Ectodermal cell (in vitro differentiated cells): Measurements from ENCODE around the gene CERT1.
"Not testable (repeated sequence)": the region's sequence is repeated elsewhere in the genome, so short reads cannot be mapped to it uniquely, and the experiment has no call there.

ENCODE experiments used
- H3K27ac ChIP-seq: 2 replicates; pipeline ENCODE4 v1.7.0; 2013; ENCODE audit warnings: mild to moderate bottlenecking, low read depth, low read length; ENCODE audit not compliant: insufficient read depth, poor library complexity, severe bottlenecking
- H3K27me3 ChIP-seq: 2 replicates; pipeline ENCODE4 v1.7.0; 2013; ENCODE audit warnings: mild to moderate bottlenecking, low read length; ENCODE audit not compliant: insufficient read depth, control insufficient read depth, poor library complexity, severe bottlenecking
- H3K36me3 ChIP-seq: one replicate; pipeline ENCODE4 v1.7.0; 2013; ENCODE audit warnings: low read length; ENCODE audit not compliant: control insufficient read depth, insufficient read depth
- H3K4me1 ChIP-seq: one replicate; pipeline ENCODE4 v1.7.0; 2013; ENCODE audit warnings: low read length; ENCODE audit not compliant: control insufficient read depth, insufficient read depth
- H3K4me3 ChIP-seq: 2 replicates; pipeline ENCODE4 v1.7.0; 2013; ENCODE audit warnings: low read depth, low read length, control low read depth; ENCODE audit not compliant: insufficient read depth
- H3K9me3 ChIP-seq: 2 replicates; pipeline ENCODE4 v1.7.0; 2013; ENCODE audit warnings: mild to moderate bottlenecking, low read length, moderate library complexity; ENCODE audit not compliant: control insufficient read depth
- WGBS, 2 experiments: methylation state at CpG; one replicate each; pipeline ENCODE4 v1.1.7; 2013; ENCODE audit warnings: missing lambda C conversion rate in 2 of 2; 5-methylcytosine and 5-hydroxymethylcytosine counted together

Gene CERT1

DNA sequence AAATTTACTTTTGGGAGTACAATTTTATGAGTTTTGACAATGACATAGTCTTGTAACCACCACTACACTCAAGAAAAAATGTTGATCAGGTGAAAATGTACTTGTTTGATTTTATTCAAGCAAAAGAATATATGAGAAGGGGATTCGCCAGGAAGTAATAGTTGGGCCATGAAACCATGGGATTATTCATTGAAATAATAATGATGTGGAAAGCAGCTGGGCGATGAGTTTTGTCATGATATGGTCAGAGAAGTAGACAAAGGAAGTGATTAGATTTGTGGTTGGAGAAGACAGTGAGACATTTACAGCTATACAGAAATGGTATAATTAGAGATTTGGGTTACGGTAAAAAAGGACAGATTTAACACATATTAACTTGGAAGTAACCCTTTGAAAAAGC is 163.2 kb downstream of the CERT1 start:
- Histone ChIP-seq H3K4me1 (no peaks in the 10 kb centered on the region), H3K27ac (no peak overlapping the region), H3K27me3 (no peaks in the 10 kb centered on the region), H3K36me3 (peaks cover 56% of the 10 kb centered on the region), H3K9me3 (no peaks in the 10 kb centered on the region), H3K4me3 (no peak overlapping the region)
- WGBS, 2 experiments: 97 to 99% methylated on average over 3 of the region's 3 CpGs

DNA sequence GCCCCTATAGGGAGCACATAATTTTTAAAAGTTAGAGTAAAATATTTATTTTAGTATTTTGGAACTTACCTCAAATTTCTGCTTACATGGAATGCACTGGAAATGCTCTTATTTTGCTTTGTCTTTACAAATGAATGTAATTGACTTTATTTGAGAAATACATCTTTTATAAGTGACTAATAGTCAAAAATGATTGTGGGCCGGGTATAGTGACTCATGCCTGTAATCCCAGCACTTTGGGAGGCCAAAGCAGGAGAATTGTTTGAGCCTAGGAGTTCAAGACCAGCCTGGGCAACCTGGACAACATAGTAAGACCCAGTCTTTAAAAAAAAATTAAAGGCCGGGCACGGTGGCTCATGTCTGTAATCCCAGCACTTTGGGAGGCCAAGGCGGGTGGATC is 168.6 kb downstream of the CERT1 start:
- Histone ChIP-seq H3K27ac (no peak overlapping the region), H3K36me3 (peaks cover 21% of the 10 kb centered on the region), H3K27me3 (no peaks in the 10 kb centered on the region), H3K9me3 (no peaks in the 10 kb centered on the region), H3K4me3 (no peak overlapping the region), H3K4me1 (no peaks in the 10 kb centered on the region)
- 93 to 94% methylated on average over 4 of the region's 4 CpGs for WGBS, 2 experiments

DNA sequence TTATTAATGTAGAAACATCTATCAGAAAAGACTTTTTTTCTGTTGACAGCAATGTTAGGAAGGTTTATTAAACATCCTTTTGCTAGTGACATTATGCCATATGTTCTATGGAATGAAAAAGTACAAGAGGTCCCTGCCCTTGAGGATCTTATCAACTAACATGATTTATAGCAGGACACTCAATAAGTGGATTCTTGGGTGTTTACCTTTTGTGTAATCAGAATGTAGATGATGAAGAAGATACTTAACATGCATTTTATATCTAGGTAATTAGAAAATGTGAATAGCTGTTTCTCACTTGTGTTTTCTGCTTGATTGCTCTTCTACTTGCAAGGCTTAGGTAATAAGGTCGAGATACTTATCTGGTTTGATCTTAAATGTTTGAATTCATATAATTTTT is 169.5 kb downstream of the CERT1 start:
- H3K4me3 ChIP-seq: no peak overlapping the region
- peaks cover 13% of the 10 kb centered on the region for H3K36me3 ChIP-seq
- H3K9me3 ChIP-seq: no peaks in the 10 kb centered on the region
- no peaks in the 10 kb centered on the region for H3K27me3 ChIP-seq
- WGBS, 2 experiments: 90 to 95% methylated on average over 1 of the region's 1 CpG
- H3K4me1 ChIP-seq: no peaks in the 10 kb centered on the region
- no peak overlapping the region for H3K27ac ChIP-seq

- H3K9me3 ChIP-seq: no peaks in the 10 kb centered on the region
- peaks cover 8% of the 10 kb centered on the region for H3K36me3 ChIP-seq
- H3K4me1 ChIP-seq: no peaks in the 10 kb centered on the region
- WGBS, 2 experiments: 88% methylated on average over 2 of the region's 3 CpGs
- H3K4me3 ChIP-seq: no peak overlapping the region
- H3K27ac ChIP-seq: no peak overlapping the region
- H3K27me3 ChIP-seq: no peaks in the 10 kb centered on the region
Observed at GRCh38 chr5:75340714-75341478, 170.5 kb downstream of the CERT1 start.

GRCh38 chr5:75338408-75338807 is 173.0 kb downstream of the CERT1 start:
- peaks cover 3% of the 10 kb centered on the region for H3K36me3 ChIP-seq
- H3K4me3 ChIP-seq: peak overlapping the region; percentile 97
- no peaks in the 10 kb centered on the region for H3K4me1 ChIP-seq
- no peak overlapping the region for H3K27ac ChIP-seq
- H3K27me3 ChIP-seq: no peaks in the 10 kb centered on the region
- H3K9me3 ChIP-seq: no peaks in the 10 kb centered on the region
- 23 to 54% methylated on average over 2 of the region's 2 CpGs for WGBS, 2 experiments

- Histone ChIP-seq H3K9me3 (no peaks in the 10 kb centered on the region), H3K27me3 (no peaks in the 10 kb centered on the region), H3K4me3 (peak overlapping the region; percentile 97), H3K4me1 (no peaks in the 10 kb centered on the region), H3K27ac (peak overlapping the region; percentile 78), H3K36me3 (no peaks in the 10 kb centered on the region)
- WGBS, 2 experiments: 1% methylated on average over 46 to 50 of the region's 50 CpGs
Observed at GRCh38 chr5:75337366-75338021, 173.9 kb downstream of the CERT1 start.

DNA sequence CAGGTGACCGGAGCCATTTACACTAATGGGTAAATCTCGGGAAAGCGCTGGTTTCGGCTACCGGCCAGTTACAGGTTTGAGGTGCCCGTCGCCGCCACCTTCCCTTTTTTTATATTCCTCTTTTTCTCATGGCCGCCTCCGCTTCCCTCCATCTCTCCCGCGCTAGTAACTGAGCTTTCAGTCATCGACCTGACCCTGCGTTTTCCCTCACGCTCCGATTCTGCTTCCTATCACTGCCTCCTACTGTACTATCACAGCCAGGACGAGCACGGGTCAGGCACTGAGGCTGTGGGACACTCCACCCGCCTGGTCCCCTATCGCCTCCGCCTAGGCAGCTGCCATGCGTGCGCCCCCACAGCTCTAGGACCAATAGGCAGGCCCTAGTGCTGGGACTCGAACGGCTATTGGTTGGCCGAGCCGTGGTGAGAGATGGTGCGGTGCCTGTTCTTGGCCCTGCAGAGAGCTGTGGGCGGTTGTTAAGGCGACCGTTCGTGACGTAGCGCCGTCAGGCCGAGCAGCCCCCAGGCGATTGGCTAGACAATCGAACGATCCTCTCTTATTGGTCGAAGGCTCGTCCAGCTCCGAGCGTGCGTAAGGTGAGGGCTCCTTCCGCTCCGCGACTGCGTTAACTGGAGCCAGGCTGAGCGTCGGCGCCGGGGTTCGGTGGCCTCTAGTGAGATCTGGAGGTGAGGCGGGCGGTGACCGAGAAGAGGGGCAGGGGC is 174.7 kb downstream of the CERT1 start, which contains the start of gene HMGCR:
HMGCR (plus strand) TSS at position 606 of the 722 bp plus-strand sequence. CDS start 5,386 bp downstream, outside the sequence.
- Histone ChIP-seq H3K9me3 (no peaks in the 10 kb centered on the region), H3K27ac (peak within 1 kb of the TSS; percentile 78), H3K4me1 (no peaks in the 10 kb centered on the region), H3K27me3 (no peaks in the 10 kb centered on the region), H3K36me3 (no peaks in the 10 kb centered on the region), H3K4me3 (peak within 1 kb of the TSS; percentile 97)
- 0% methylated on average over 56 of the region's 56 CpGs for WGBS, 2 experiments

DNA sequence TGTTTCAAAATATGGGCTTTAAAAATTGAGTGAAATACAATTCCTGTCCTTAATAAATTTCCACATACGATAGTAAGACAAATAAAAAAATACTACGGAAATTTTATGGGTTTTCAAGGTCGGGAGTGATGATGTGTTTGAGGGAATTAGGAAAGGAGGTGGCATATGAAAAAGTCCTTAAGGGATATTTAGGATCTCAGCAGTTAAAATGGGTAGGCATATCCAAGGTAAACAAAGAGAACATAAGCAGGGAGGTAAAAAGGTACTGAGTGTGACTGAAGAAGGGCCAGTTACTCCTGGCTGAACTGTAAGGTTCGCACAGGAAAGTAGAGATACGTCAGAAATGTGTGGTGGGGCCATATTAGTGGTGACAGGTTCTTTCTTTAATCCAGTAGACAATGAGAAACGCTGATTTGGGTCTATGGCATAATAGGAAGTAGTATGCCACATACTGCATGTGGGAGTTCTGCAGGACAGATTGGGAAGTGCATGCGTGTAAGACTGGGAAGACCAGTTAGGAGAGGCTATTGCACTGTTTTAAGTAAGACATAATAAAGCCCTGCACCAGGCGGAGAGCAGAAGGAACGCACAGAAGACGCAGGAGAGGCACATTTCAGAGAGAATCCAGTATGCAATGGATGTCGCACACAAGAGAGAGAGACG is 175.3 kb downstream of the CERT1 start:
- H3K4me3 ChIP-seq: peak overlapping the region; percentile 97
- no peaks in the 10 kb centered on the region for H3K9me3 ChIP-seq
- H3K27me3 ChIP-seq: no peaks in the 10 kb centered on the region
- H3K27ac ChIP-seq: peak overlapping the region; percentile 72
- H3K36me3 ChIP-seq: no peaks in the 10 kb centered on the region
- no peaks in the 10 kb centered on the region for H3K4me1 ChIP-seq
- WGBS, 2 experiments: 24 to 25% methylated on average over 12 of the region's 12 CpGs

DNA sequence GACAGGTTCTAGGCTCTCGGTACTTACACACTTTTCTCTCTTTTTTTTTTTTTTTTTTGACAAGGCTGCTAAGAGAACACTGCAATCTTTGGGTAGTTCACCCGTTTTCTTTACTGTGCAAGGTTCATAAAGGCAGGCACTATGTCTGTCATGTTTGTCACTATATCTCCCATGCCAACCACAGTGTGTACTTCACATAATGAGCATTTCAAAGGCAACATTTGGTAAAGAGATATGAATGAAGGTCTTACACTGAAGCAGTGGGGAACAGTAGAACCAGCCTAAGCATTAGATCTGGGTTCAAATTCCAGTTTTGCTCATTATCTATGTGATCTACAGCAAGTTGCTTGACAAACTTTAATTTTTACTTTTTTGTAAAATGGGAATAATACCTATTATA is 175.9 kb downstream of the CERT1 start:
- no peak overlapping the region for H3K27ac ChIP-seq
- no peak overlapping the region for H3K4me3 ChIP-seq
- no peaks in the 10 kb centered on the region for H3K27me3 ChIP-seq
- no peaks in the 10 kb centered on the region for H3K4me1 ChIP-seq
- H3K9me3 ChIP-seq: no peaks in the 10 kb centered on the region
- 83 to 93% methylated on average over 2 of the region's 2 CpGs for WGBS, 2 experiments
- no peaks in the 10 kb centered on the region for H3K36me3 ChIP-seq

DNA sequence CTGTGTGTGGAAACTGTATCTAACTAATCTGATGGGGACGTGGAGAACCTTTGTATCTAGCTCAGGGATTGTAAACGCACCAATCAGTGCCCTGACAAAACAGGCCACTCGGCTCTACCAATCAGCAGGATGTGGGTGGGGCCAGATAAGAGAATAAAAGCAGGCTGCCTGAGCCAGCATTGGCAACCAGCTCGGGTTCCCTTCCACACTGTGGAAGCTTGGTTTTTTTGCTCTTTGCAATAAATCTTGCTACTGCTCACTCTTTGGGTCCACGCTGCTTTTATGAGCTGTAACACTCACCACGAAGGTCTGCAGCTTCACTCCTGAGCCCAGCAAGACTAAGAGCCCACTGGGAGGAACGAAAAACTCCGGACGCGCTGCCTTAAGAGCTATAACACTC is 177.0 kb downstream of the CERT1 start:
- not testable (repeated sequence) for H3K4me1 ChIP-seq, H3K36me3 ChIP-seq, H3K27me3 ChIP-seq, H3K27ac ChIP-seq, H3K9me3 ChIP-seq, H3K4me3 ChIP-seq
- WGBS, 2 experiments: 92 to 96% methylated on average over 10 of the region's 10 CpGs
